NCI-H1105 (cell line): Measurements from ENCODE around the gene GLYR1.

Source experiments
- DNase-seq: peaks from one replicate; lab custom pipeline; 2025; lab: John Stamatoyannopoulos, UW

Gene GLYR1

GRCh38 chr16:4763791-4764190, 83.3 kb downstream of the GLYR1 start:
- DNase-seq, result no peak

GRCh38 chr16:4762205-4762604, 84.9 kb downstream of the GLYR1 start:
- no peak for DNase-seq

GRCh38 chr16:4760221-4760910, 86.7 kb downstream of the GLYR1 start:
- DNase-seq, result no peak

GRCh38 chr16:4755687-4756086, 91.4 kb downstream of the GLYR1 start:
- no peak for DNase-seq

GRCh38 chr16:4754865-4755264, 92.2 kb downstream of the GLYR1 start:
- DNase-seq, result no peak

- DNase-seq, result no peak
Observed at GRCh38 chr16:4753227-4753626, 93.9 kb downstream of the GLYR1 start.
